GM19193 (cell line): ENCODE results near the gene PPARA.

Source experiments
- POLR2A ChIP-seq: IDR thresholded peaks from 4 replicates; pipeline ENCODE4 v1.6.1; 2011; ENCODE audit not compliant: insufficient read depth, insufficient read length; ENCODE audit errors: extremely low read depth

The PPARA gene

GRCh38 chr22:46180370-46181137 lies 30.2 kb downstream of the PPARA start:
- TF ChIP-seq POLR2A: no peak

GRCh38 chr22:46183733-46184132 lies 33.4 kb downstream of the PPARA start:
- no peak for TF ChIP-seq POLR2A

- TF ChIP-seq POLR2A: no peak
These were observed 35.0 kb downstream of the PPARA start for GRCh38 chr22:46185283-46185682.

- TF ChIP-seq POLR2A: no peak
These were observed 37.5 kb downstream of the PPARA start for GRCh38 chr22:46187862-46188261.

GRCh38 chr22:46192210-46192993 lies 42.1 kb downstream of the PPARA start:
- no peak for TF ChIP-seq POLR2A

- TF ChIP-seq POLR2A: no peak
These were observed 43.6 kb downstream of the PPARA start for GRCh38 chr22:46193898-46194310.

- TF ChIP-seq POLR2A: no peak
These were observed 45.3 kb downstream of the PPARA start for GRCh38 chr22:46195487-46196165.

GRCh38 chr22:46196278-46196677 lies 46.0 kb downstream of the PPARA start:
- no peak for TF ChIP-seq POLR2A

GRCh38 chr22:46198274-46198673 lies 47.9 kb downstream of the PPARA start:
- no peak for TF ChIP-seq POLR2A

- no peak for TF ChIP-seq POLR2A
These were observed 50.9 kb downstream of the PPARA start for GRCh38 chr22:46201059-46201757.

GRCh38 chr22:46202897-46203600 lies 52.7 kb downstream of the PPARA start:
- TF ChIP-seq POLR2A: no peak

GRCh38 chr22:46203601-46203980 lies 53.3 kb downstream of the PPARA start:
- no peak for TF ChIP-seq POLR2A

- TF ChIP-seq POLR2A: no peak
These were observed 58.9 kb downstream of the PPARA start for GRCh38 chr22:46209262-46209661.

GRCh38 chr22:46212195-46212594 lies 61.9 kb downstream of the PPARA start:
- TF ChIP-seq POLR2A: no peak
